Smooth muscle cell (in vitro differentiated cells): ENCODE data around the gene U2AF2. TPM values are rescaled to one million over a fixed set of nuclear protein-coding genes. Genes with fewer than 3 reads are reported as not detected.

Experiments used
- DNase-seq: peaks from one replicate; lab custom pipeline; 2025; ENCODE audit not compliant: unreplicated experiment; lab: John Stamatoyannopoulos, UW
- H2AFZ ChIP-seq: fragments of 200-600 bp; sonication (generic); 2 replicates; pipeline ENCODE4 v1.6.0; 2016; ENCODE audit warnings: antibody characterized with exemption, low read depth, mild to moderate bottlenecking
- H3F3A ChIP-seq: fragments of 200-600 bp; sonication (generic); 2 replicates; pipeline ENCODE4 v1.6.0; 2017; ENCODE audit warnings: antibody characterized with exemption, low read depth
- H3K27ac ChIP-seq: fragments of 200-600 bp; sonication (generic); 2 replicates; pipeline ENCODE4 v1.5.1; 2016; ENCODE audit warnings: low read depth, mild to moderate bottlenecking
- H3K27me3 ChIP-seq: fragments of 200-600 bp; sonication (generic); 2 replicates; pipeline ENCODE4 v1.6.1; 2016; ENCODE audit warnings: low read depth, mild to moderate bottlenecking
- H3K36me3 ChIP-seq: fragments of 200-600 bp; sonication (generic); 2 replicates; pipeline ENCODE4 v1.5.1; 2016; ENCODE audit warnings: low read depth
- H3K4me1 ChIP-seq: fragments of 200-600 bp; sonication (generic); 2 replicates; pipeline ENCODE4 v1.5.1; 2016; ENCODE audit warnings: low read depth
- H3K4me2 ChIP-seq: fragments of 200-600 bp; sonication (generic); 2 replicates; pipeline ENCODE4 v1.6.0; 2016; ENCODE audit warnings: mild to moderate bottlenecking
- H3K4me3 ChIP-seq: fragments of 200-600 bp; sonication (generic); 2 replicates; pipeline ENCODE4 v1.5.1; 2016; ENCODE audit warnings: mild to moderate bottlenecking
- H3K79me2 ChIP-seq: fragments of 200-600 bp; sonication (generic); 2 replicates; pipeline ENCODE4 v1.6.0; 2016; ENCODE audit warnings: low read depth, mild to moderate bottlenecking
- H3K9ac ChIP-seq: fragments of 200-600 bp; sonication (generic); 2 replicates; pipeline ENCODE4 v1.6.0; 2016; ENCODE audit warnings: low read depth
- H3K9me3 ChIP-seq: fragments of 200-600 bp; sonication (generic); replicated peaks from 2 replicates; pipeline ENCODE4 v1.5.1; 2016; ENCODE audit warnings: low read depth
- H4K20me1 ChIP-seq: fragments of 200-600 bp; sonication (generic); 2 replicates; pipeline ENCODE4 v1.6.0; 2016; ENCODE audit warnings: low read depth
- CTCF ChIP-seq: fragments of 200-600 bp; sonication (generic); IDR thresholded peaks from 2 replicates; pipeline ENCODE4 v1.5.1; 2017; ENCODE audit warnings: borderline replicate concordance, mild to moderate bottlenecking, antibody characterized with exemption; ENCODE audit not compliant: insufficient read depth, poor library complexity, severe bottlenecking
- WGBS: methylation state at CpG from one replicate; pipeline ENCODE4 v1.1.7; 2016; ENCODE audit warnings: low lambda C conversion rate; 5-methylcytosine and 5-hydroxymethylcytosine counted together
- polyA plus RNA-seq: library from polyadenylated mRNA; unstranded; fragments of >200 nt; fragmentation: Nextera tagmentation; extraction: Ambion mirVana; gene quantifications from 2 replicates; pipeline ENCODE4 v1.2.1, GENCODE V29; 2016
- total RNA-seq: library from RNA; depleted of rRNA; stranded (reverse); fragments of >200 nt; gene quantifications from 2 replicates; pipeline ENCODE4 v1.2.3, GENCODE V29; 2014

U2AF2 gene
- total and polyA plus RNA-seq, 2 experiments from 2014 or later = 8.4 to 70.7 TPM

DNA sequence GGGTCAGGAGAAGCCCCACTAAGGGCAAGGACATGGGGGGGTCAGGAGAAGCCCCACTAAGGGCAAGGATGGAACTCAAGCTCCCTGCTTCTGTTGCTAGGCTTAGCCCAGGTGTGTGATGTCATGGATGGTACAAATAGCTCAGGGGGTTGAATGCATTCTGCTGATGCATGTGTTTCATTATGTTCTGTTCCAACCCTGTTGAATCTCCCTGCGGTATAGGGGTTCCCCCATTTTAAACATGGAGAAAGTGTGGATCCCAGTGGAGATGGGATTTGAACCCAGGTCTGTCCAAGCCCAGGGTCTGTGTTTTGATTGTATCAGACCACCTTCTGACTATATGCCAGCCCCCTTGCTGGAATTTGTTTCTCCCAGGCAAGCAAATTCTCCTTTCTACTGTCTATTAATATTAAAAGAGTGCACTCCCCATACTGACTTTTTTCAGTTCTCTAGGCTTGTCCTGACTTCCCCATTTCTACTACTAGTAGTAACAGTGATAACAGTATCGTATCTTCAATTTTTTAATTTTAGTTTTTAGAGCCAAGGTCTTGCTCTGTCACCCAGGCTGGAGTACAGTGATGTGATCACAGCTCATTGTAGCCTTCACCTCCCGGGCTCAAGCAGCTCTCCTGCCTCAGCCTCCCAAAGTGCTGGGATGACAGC, 42.7 kb upstream of the U2AF2 start:
- no peak for TF ChIP-seq CTCF
- DNase-seq = no peak
- H3K9me3 ChIP-seq = no peaks in the 10 kb centered on the region
- no peak overlapping the region for H3K4me3 ChIP-seq
- peaks cover 45% of the 10 kb centered on the region for H4K20me1 ChIP-seq
- no peak overlapping the region for H2AFZ ChIP-seq
- no peaks in the 10 kb centered on the region for H3K36me3 ChIP-seq
- no peak overlapping the region for H3K9ac ChIP-seq
- no peak overlapping the region for H3K27ac ChIP-seq
- no peaks in the 10 kb centered on the region for H3K4me1 ChIP-seq
- no peaks in the 10 kb centered on the region for H3K27me3 ChIP-seq
- H3F3A ChIP-seq = no peaks in the 10 kb centered on the region
- no peak overlapping the region for H3K4me2 ChIP-seq
- 98% methylated on average over 3 of the region's 3 CpGs for WGBS
- H3K79me2 ChIP-seq = peaks cover 40% of the 10 kb centered on the region

DNA sequence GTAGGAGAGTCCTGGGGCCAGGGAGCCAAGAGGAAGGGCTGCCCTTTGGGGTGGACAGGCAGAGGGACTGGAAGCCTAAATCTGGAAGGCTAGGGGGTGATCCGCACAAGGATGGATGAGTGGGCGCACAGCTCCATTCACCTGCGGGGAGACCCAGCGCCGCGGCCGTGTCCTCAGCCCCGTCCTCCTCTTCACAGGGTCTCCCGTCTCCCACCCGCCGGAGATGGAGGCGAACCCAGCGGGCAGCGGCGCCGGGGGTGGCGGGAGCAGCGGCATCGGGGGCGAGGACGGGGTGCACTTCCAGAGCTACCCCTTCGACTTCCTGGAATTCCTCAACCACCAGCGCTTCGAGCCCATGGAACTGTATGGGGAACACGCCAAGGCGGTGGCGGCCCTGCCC, 41.4 kb upstream of the U2AF2 start:
- Histone ChIP-seq H2AFZ (no peak overlapping the region), H3K27ac (no peak overlapping the region)

DNA sequence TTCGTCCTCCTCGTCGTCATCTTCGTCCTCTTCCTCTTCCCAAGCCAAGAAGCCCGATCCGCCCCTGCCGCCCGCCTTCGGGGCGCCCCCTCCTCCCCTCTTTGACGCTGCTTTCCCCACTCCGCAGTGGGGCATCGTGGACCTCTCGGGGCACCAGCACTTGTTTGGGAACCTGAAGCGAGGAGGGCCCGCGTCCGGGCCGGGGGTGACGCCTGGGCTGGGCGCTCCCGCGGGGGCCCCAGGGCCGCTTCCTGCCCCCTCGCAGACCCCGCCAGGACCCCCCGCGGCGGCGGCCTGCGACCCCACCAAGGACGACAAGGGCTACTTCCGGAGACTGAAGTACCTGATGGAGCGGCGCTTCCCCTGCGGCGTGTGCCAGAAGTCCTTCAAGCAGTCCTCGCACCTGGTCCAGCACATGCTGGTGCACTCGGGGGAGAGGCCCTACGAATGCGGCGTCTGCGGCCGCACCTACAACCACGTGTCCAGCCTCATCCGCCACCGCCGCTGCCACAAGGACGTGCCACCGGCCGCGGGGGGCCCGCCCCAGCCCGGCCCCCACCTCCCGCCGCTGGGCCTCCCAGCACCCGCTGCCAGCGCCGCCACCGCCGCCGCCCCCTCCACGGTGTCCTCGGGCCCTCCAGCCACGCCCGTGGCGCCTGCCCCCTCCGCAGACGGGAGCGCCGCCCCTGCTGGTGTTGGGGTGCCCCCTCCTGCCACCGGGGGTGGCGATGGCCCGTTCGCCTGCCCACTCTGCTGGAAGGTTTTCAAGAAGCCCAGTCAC, 40.7 kb upstream of the U2AF2 start:
- Histone ChIP-seq H4K20me1 (peaks cover 28% of the 10 kb centered on the region), H3F3A (no peaks in the 10 kb centered on the region), H2AFZ (no peak overlapping the region), H3K79me2 (peaks cover 25% of the 10 kb centered on the region), H3K4me2 (no peak overlapping the region), H3K27ac (no peak overlapping the region), H3K4me3 (no peak overlapping the region), H3K9ac (no peak overlapping the region), H3K4me1 (no peaks in the 10 kb centered on the region), H3K36me3 (no peaks in the 10 kb centered on the region), H3K9me3 (no peaks in the 10 kb centered on the region), H3K27me3 (no peaks in the 10 kb centered on the region)
- no peak for DNase-seq
- no peak for TF ChIP-seq CTCF
- WGBS = 96% methylated on average over 23 of the region's 75 CpGs

More for the DNA sequence above, 41.4 kb upstream of the U2AF2 start:
- no peak overlapping the region for H3K4me2 ChIP-seq
- no peaks in the 10 kb centered on the region for H3K27me3 ChIP-seq
- 100% methylated on average over 9 of the region's 27 CpGs for WGBS
- no peaks in the 10 kb centered on the region for H3K9me3 ChIP-seq
- H3F3A ChIP-seq = no peaks in the 10 kb centered on the region
- no peak overlapping the region for H3K4me3 ChIP-seq
- H3K4me1 ChIP-seq = no peaks in the 10 kb centered on the region
- peaks cover 30% of the 10 kb centered on the region for H3K79me2 ChIP-seq
- no peak for DNase-seq
- H3K9ac ChIP-seq = no peak overlapping the region
- no peaks in the 10 kb centered on the region for H3K36me3 ChIP-seq
- peaks cover 35% of the 10 kb centered on the region for H4K20me1 ChIP-seq
- no peak for TF ChIP-seq CTCF
